ENCODE results near the gene PLCB1.

DNA sequence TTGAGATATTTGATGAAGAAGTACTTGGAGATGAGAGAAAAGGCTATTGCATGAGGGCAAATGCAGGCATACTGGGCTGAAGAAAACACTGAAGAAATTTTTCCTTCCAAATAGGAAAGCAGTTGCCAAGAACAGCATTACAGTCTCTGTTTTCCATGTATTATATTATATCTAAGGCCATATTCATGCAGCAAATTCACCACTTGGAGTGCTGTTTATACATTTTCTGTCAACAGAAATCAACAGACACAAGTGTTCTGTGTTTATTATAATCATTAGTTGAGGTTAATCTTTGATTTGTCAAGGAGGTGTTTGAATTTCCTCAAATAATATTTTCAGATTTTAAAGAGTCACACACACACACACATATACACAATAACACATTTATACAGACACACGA is 668.0 kb downstream of the PLCB1 start:
- TF ChIP-seq, protein P1, sequence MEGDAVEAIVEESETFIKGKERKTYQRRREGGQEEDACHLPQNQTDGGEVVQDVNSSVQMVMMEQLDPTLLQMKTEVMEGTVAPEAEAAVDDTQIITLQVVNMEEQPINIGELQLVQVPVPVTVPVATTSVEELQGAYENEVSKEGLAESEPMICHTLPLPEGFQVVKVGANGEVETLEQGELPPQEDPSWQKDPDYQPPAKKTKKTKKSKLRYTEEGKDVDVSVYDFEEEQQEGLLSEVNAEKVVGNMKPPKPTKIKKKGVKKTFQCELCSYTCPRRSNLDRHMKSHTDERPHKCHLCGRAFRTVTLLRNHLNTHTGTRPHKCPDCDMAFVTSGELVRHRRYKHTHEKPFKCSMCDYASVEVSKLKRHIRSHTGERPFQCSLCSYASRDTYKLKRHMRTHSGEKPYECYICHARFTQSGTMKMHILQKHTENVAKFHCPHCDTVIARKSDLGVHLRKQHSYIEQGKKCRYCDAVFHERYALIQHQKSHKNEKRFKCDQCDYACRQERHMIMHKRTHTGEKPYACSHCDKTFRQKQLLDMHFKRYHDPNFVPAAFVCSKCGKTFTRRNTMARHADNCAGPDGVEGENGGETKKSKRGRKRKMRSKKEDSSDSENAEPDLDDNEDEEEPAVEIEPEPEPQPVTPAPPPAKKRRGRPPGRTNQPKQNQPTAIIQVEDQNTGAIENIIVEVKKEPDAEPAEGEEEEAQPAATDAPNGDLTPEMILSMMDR (IDR thresholded peaks at IDR 0.05; ENCODE audit: extremely low read depth in 1 of 2, insufficient read depth in 1 of 2, low read depth in 1 of 2, low read length in 2 of 2): peak in 1 of 2 donors; percentile 2
- no peak for TF ChIP-seq POLR2A (IDR thresholded peaks at IDR 0.05; ENCODE audit: low read depth, low read length)
- no peak for TF ChIP-seq EZH2 (IDR thresholded peaks at IDR 0.05; ENCODE audit: borderline replicate concordance, low read depth, low read length, severe bottlenecking)
- TF ChIP-seq POLR2AphosphoS5 (IDR thresholded peaks at IDR 0.05; ENCODE audit: insufficient read depth, low read depth, low read length): no peak
- TF ChIP-seq GATA2 (IDR thresholded peaks at IDR 0.05; ENCODE audit: insufficient read depth, insufficient read length, low read depth, low read length): no peak
- TF ChIP-seq MAX (IDR thresholded peaks at IDR 0.05; ENCODE audit: insufficient read depth, insufficient read length): no peak
- no peak for TF ChIP-seq MYC (IDR thresholded peaks at IDR 0.05; ENCODE audit: low read depth, low read length)
